Ascending aorta (tissue), 2 donors: ENCODE results near the gene IGFBP6. TPM values are rescaled to one million over a fixed set of nuclear protein-coding genes. Genes with fewer than 3 reads are reported as not detected.

Experiments
- DNase-seq, 2 donors: peaks; one replicate each; pipeline ENCODE4 v3.0.0-alpha.2; 2019; ENCODE audit warnings: low spot score in 2 of 2
- H3K27ac ChIP-seq, 2 donors: fragments of 200-600 bp; sonication (generic); one replicate each; pipeline ENCODE4 v1.5.1; 2016 to 2017; ENCODE audit warnings: mild to moderate bottlenecking in 1 of 2
- H3K27me3 ChIP-seq: fragments of 200-600 bp; sonication (generic); one replicate; pipeline ENCODE4 v1.5.1; 2017
- H3K36me3 ChIP-seq, 2 donors: fragments of 200-600 bp; sonication (generic); one replicate each; pipeline ENCODE4 v1.5.1; 2016
- H3K4me1 ChIP-seq, 2 donors: fragments of 200-600 bp; sonication (generic); one replicate each; pipeline ENCODE4 v1.5.1; 2016 to 2017; ENCODE audit warnings: mild to moderate bottlenecking in 1 of 2
- H3K4me3 ChIP-seq, 2 donors: fragments of 200-600 bp; sonication (generic); one replicate each; pipeline ENCODE4 v1.5.1; 2016 to 2017; ENCODE audit warnings: mild to moderate bottlenecking in 1 of 2
- H3K9me3 ChIP-seq, 2 donors: fragments of 200-600 bp; sonication (generic); one replicate each; pipeline ENCODE4 v1.5.1; 2016
- intact Hi-C: fragments of 100-400 bp; cut with DNase I; formaldehyde crosslinking; loops from one replicate; pipeline ENCODE4 v1.15.1; 2023
- total RNA-seq: library from RNA; depleted of rRNA; stranded (reverse); fragments of >200 nt; gene quantifications from one replicate; pipeline ENCODE4 v1.1.0, GENCODE V29; 2016
- TF ChIP-seq, protein P1 (sequence below), 3 experiments: fragments of 200-600 bp in 2 of 3; fragments of 450-650 bp in 1 of 3; sonication (generic) in 2 of 3; IDR thresholded peaks; one replicate each; pipeline ENCODE4 v1.5.1; 2016 to 2019; ENCODE audit warnings: antibody characterized with exemption in 3 of 3, mild to moderate bottlenecking in 1 of 3, moderate library complexity in 1 of 3

IGFBP6 gene
- total RNA-seq, 1 donor from 2014 or later, result 1,664 TPM

DNA sequence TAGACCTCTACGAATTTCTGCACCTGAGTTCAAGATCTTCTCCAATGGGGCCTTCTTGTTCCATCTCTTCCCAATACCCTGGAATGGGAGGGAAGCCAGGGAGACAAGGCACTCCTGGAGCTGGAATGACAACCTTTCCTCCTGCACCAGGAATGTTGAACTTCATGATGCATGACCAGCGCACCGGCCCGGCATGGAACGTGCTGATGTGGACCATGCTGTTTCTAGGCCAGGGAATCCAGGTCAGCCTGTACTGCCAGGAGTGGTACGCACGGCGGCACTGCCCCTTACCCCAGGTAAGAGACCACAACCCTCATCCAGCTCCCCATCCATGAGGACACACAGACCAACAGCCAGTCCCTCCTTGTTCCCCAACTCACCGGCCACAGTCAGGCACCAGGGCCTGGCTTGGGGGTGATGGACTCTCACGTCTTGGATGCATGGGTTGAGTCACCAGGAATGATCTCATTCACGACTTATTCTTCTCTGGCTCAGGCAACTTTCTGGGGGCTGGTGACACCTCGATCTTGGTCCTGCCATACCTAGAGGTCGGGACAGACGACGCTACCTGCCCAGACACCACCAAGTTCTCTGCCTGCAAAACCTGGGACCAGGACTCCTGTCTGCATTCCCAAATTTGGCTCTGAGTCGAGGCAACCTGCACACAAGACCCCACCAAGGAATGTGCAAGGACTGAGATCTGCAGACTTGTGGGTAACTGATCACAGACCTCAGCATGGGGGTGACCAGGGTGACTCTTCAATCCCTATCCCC is 26.3 kb downstream of the IGFBP6 start:
- no peak overlapping the region for H3K27ac ChIP-seq
- H3K27me3 ChIP-seq, result no peaks in the 10 kb centered on the region
- no peaks in the 10 kb centered on the region for H3K36me3 ChIP-seq
- no peak for DNase-seq
- H3K4me1 ChIP-seq, result no peaks in the 10 kb centered on the region
- H3K9me3 ChIP-seq, result no peaks in the 10 kb centered on the region
- H3K4me3 ChIP-seq, result no peak overlapping the region
- TF ChIP-seq, protein P1, sequence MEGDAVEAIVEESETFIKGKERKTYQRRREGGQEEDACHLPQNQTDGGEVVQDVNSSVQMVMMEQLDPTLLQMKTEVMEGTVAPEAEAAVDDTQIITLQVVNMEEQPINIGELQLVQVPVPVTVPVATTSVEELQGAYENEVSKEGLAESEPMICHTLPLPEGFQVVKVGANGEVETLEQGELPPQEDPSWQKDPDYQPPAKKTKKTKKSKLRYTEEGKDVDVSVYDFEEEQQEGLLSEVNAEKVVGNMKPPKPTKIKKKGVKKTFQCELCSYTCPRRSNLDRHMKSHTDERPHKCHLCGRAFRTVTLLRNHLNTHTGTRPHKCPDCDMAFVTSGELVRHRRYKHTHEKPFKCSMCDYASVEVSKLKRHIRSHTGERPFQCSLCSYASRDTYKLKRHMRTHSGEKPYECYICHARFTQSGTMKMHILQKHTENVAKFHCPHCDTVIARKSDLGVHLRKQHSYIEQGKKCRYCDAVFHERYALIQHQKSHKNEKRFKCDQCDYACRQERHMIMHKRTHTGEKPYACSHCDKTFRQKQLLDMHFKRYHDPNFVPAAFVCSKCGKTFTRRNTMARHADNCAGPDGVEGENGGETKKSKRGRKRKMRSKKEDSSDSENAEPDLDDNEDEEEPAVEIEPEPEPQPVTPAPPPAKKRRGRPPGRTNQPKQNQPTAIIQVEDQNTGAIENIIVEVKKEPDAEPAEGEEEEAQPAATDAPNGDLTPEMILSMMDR (IDR thresholded peaks at IDR 0.05), result no peak
- intact Hi-C loops, result no loop called here

DNA sequence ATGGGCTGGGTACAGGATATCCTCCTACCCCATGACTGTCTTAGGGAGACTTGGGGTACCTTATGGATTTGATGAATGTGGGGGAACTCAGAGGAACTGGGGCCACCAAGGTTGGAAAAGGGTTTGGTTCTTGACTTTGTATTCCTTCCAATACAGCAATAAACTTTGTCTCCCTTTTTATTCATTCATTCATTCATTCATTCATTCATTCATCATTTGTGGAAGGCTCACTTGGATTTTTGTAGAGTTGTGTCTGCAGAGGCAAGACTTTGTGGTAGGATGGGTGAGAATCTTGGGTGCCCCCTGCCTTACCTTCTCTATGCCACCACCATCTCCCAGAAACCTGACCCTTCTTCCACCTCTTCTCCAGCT is 26.9 kb downstream of the IGFBP6 start:
- Histone ChIP-seq H3K9me3 (no peaks in the 10 kb centered on the region), H3K27ac (no peak overlapping the region), H3K36me3 (no peaks in the 10 kb centered on the region), H3K4me1 (no peaks in the 10 kb centered on the region), H3K4me3 (no peak overlapping the region), H3K27me3 (no peaks in the 10 kb centered on the region)
- no peak for DNase-seq
- intact Hi-C loops, result no loop called here
- TF ChIP-seq, protein P1 (IDR thresholded peaks at IDR 0.05), result no peak

DNA sequence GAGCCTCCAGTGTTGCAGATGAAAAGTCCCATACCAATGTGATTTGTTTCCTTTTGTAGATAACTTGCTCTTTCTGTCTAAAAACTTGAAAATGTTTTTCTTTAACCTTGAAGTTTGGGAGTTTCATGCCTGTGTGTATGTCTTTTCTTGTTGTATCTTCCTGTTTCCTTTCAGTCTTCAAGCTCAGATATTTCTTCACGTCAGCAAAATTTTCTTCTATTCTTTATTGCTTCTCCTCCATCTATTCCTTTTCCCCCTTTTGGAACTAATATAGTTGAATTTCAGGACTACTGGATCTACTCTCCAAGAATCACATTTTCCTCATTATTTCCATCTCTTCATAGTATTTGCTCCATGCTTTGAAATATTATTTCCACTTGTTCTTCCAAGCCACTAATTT is 29.7 kb downstream of the IGFBP6 start:
- DNase-seq, result no peak
- Histone ChIP-seq H3K27ac (no peak overlapping the region), H3K9me3 (no peaks in the 10 kb centered on the region), H3K36me3 (no peaks in the 10 kb centered on the region), H3K4me1 (no peaks in the 10 kb centered on the region), H3K27me3 (no peaks in the 10 kb centered on the region), H3K4me3 (no peak overlapping the region)
- TF ChIP-seq, protein P1 (IDR thresholded peaks at IDR 0.05), result no peak
- intact Hi-C loops, result no loop called here

DNA sequence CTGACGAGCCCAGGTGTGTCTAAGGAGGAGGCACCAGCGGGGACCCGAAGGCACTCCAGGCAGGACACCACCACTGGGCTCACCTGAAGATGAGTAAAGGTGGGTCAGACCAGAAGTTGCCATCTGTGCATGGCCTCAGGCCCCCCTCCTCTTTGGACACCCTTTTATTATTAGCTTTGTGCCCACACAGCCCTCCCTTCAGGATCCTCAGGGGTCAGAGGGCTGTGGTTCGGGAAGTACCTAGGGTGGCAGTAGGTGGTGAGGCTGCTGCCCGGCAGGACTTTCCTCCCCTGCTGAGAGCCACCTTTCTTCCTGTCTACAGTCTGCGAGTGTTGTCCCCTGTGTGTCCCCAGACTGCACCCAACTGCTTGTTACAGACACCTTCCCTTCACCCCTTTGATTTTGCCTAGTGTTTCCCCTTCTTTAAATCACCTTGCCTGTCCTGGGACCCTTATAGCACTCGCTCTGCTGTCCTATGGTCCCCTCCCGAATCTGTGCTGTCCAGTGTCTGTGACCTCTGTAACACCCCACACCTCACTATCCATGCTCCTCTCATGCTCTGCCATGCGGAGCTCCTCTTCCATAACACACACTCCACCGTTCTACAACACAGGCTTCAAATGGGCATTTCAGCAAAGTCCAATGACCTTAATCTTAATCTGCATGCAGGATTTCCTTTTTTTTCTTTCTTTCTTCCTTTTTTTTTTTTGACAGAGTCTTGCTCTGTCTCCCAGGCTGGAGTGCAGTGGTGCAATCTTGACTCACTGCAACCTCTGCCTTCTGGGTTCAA is 31.5 kb downstream of the IGFBP6 start:
- Histone ChIP-seq H3K4me3 (no peak overlapping the region), H3K36me3 (no peaks in the 10 kb centered on the region), H3K9me3 (no peaks in the 10 kb centered on the region), H3K4me1 (no peaks in the 10 kb centered on the region), H3K27me3 (no peaks in the 10 kb centered on the region), H3K27ac (no peak overlapping the region)
- DNase-seq, result no peak
- intact Hi-C loops, result no loop called here
- TF ChIP-seq, protein P1 (IDR thresholded peaks at IDR 0.05), result no peak

DNA sequence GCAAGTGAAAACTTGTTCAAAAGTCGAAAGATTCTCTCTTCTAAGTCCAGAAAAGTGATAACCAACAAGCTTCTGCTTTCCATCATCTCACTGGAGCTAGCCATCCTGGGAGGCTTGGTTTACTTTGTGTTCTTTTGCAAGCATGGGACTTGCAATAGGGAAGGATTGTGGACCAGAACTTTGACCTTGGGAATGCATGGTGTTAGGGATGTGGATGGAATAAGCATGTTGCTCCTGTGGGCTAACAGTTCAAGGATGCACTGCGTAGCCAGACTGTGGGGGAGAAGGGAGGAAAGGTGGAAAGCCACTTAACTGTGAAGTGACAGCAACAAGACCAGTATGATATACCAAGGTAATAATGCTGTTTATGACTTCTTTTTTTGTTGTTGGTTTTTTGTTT is 34.4 kb downstream of the IGFBP6 start:
- H3K27ac ChIP-seq, result no peak overlapping the region
- intact Hi-C loops, result no loop called here
- no peaks in the 10 kb centered on the region for H3K4me1 ChIP-seq
- no peak overlapping the region for H3K4me3 ChIP-seq
- H3K36me3 ChIP-seq, result no peaks in the 10 kb centered on the region
- TF ChIP-seq, protein P1 (IDR thresholded peaks at IDR 0.05), result no peak
- H3K27me3 ChIP-seq, result no peaks in the 10 kb centered on the region
- no peak for DNase-seq
- peaks cover 0 to 2% of the 10 kb centered on the region in 2 donors for H3K9me3 ChIP-seq
